ENCODE data around the gene LRRC9.
"Not testable (repeated sequence)": the region's sequence is repeated elsewhere in the genome, so short reads cannot be mapped to it uniquely, and the experiment has no call there.

LRRC9 gene

GRCh38 chr14:60097974-60098373 is 178.0 kb downstream of the LRRC9 start:
- H3K4me3 ChIP-seq (ENCODE audit: low read length) = no peak overlapping the region
- H3K36me3 ChIP-seq (ENCODE audit: control insufficient read depth, insufficient read depth, low read length) = no peaks in the 10 kb centered on the region
- H3K27me3 ChIP-seq (ENCODE audit: control insufficient read depth, insufficient read depth, low read length) = no peaks in the 10 kb centered on the region
- H3K9me3 ChIP-seq (ENCODE audit: control insufficient read depth, low read length) = no peaks in the 10 kb centered on the region
- no peak overlapping the region for H3K9ac ChIP-seq (ENCODE audit: low read length)
- H3K4me1 ChIP-seq (ENCODE audit: control insufficient read depth, insufficient read depth, low read length) = no peaks in the 10 kb centered on the region

GRCh38 chr14:60099855-60100254 is 179.9 kb downstream of the LRRC9 start:
- H3K4me1 ChIP-seq (ENCODE audit: control insufficient read depth, insufficient read depth, low read length); H3K9ac ChIP-seq (ENCODE audit: low read length); H3K4me3 ChIP-seq (ENCODE audit: low read length); H3K36me3 ChIP-seq (ENCODE audit: control insufficient read depth, insufficient read depth, low read length); H3K9me3 ChIP-seq (ENCODE audit: control insufficient read depth, low read length); H3K27me3 ChIP-seq (ENCODE audit: control insufficient read depth, insufficient read depth, low read length): not testable (repeated sequence)

- no peak overlapping the region for H3K4me3 ChIP-seq (ENCODE audit: low read length)
- H3K36me3 ChIP-seq (ENCODE audit: control insufficient read depth, insufficient read depth, low read length) = no peaks in the 10 kb centered on the region
- no peak overlapping the region for H3K9ac ChIP-seq (ENCODE audit: low read length)
- no peaks in the 10 kb centered on the region for H3K27me3 ChIP-seq (ENCODE audit: control insufficient read depth, insufficient read depth, low read length)
- H3K9me3 ChIP-seq (ENCODE audit: control insufficient read depth, low read length) = no peaks in the 10 kb centered on the region
- H3K4me1 ChIP-seq (ENCODE audit: control insufficient read depth, insufficient read depth, low read length) = no peaks in the 10 kb centered on the region
These were observed 181.8 kb downstream of the LRRC9 start for GRCh38 chr14:60101786-60102185.

- H3K27me3 ChIP-seq (ENCODE audit: control insufficient read depth, insufficient read depth, low read length) = no peaks in the 10 kb centered on the region
- no peak overlapping the region for H3K9ac ChIP-seq (ENCODE audit: low read length)
- H3K4me3 ChIP-seq (ENCODE audit: low read length) = no peak overlapping the region
- no peaks in the 10 kb centered on the region for H3K9me3 ChIP-seq (ENCODE audit: control insufficient read depth, low read length)
- no peaks in the 10 kb centered on the region for H3K36me3 ChIP-seq (ENCODE audit: control insufficient read depth, insufficient read depth, low read length)
- H3K4me1 ChIP-seq (ENCODE audit: control insufficient read depth, insufficient read depth, low read length) = no peaks in the 10 kb centered on the region
These were observed 182.4 kb downstream of the LRRC9 start for GRCh38 chr14:60102389-60102788.

GRCh38 chr14:60106339-60106738 is 186.4 kb downstream of the LRRC9 start:
- Histone ChIP-seq H3K9me3 (ENCODE audit: control insufficient read depth, low read length) (no peaks in the 10 kb centered on the region), H3K36me3 (ENCODE audit: control insufficient read depth, insufficient read depth, low read length) (no peaks in the 10 kb centered on the region), H3K4me3 (ENCODE audit: low read length) (no peak overlapping the region), H3K9ac (ENCODE audit: low read length) (no peak overlapping the region), H3K27me3 (ENCODE audit: control insufficient read depth, insufficient read depth, low read length) (no peaks in the 10 kb centered on the region), H3K4me1 (ENCODE audit: control insufficient read depth, insufficient read depth, low read length) (no peaks in the 10 kb centered on the region)

DNA sequence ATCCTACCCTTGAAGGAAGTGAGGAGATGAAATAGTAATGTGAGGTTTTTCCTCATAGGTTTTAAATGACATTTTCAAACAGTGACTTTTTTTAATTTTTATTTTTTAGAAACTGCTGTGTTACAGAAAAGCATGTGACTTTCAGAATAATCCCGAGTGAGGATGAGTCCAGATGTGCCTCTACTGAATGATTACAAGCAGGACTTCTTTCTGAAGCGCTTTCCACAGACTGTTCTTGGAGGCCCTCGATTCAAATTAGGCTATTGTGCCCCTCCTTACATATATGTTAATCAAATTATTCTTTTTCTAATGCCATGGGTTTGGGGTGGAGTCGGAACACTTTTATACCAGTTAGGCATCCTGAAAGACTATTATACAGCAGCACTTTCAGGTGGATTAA is 187.5 kb downstream of the LRRC9 start:
- H3K9ac ChIP-seq (ENCODE audit: low read length) = no peak overlapping the region
- H3K4me3 ChIP-seq (ENCODE audit: low read length) = no peak overlapping the region
- no peaks in the 10 kb centered on the region for H3K27me3 ChIP-seq (ENCODE audit: control insufficient read depth, insufficient read depth, low read length)
- H3K9me3 ChIP-seq (ENCODE audit: control insufficient read depth, low read length) = no peaks in the 10 kb centered on the region
- no peaks in the 10 kb centered on the region for H3K36me3 ChIP-seq (ENCODE audit: control insufficient read depth, insufficient read depth, low read length)
- no peaks in the 10 kb centered on the region for H3K4me1 ChIP-seq (ENCODE audit: control insufficient read depth, insufficient read depth, low read length)

GRCh38 chr14:60111732-60112131 is 191.8 kb downstream of the LRRC9 start:
- Histone ChIP-seq H3K4me1 (ENCODE audit: control insufficient read depth, insufficient read depth, low read length) (no peaks in the 10 kb centered on the region), H3K9me3 (ENCODE audit: control insufficient read depth, low read length) (no peaks in the 10 kb centered on the region), H3K9ac (ENCODE audit: low read length) (no peak overlapping the region), H3K27me3 (ENCODE audit: control insufficient read depth, insufficient read depth, low read length) (no peaks in the 10 kb centered on the region), H3K36me3 (ENCODE audit: control insufficient read depth, insufficient read depth, low read length) (no peaks in the 10 kb centered on the region), H3K4me3 (ENCODE audit: low read length) (no peak overlapping the region)
